Germinal center (tissue), 1 donor: ENCODE results near the gene GPHN.

Source experiments
- DNase-seq: peaks from one replicate; pipeline ENCODE4 v3.0.0; 2012; ENCODE audit warnings: mixed read lengths, low spot score

Gene GPHN

GRCh38 chr14:66955159-66955558 lies 447.2 kb downstream of the GPHN start:
- no peak for DNase-seq

DNA sequence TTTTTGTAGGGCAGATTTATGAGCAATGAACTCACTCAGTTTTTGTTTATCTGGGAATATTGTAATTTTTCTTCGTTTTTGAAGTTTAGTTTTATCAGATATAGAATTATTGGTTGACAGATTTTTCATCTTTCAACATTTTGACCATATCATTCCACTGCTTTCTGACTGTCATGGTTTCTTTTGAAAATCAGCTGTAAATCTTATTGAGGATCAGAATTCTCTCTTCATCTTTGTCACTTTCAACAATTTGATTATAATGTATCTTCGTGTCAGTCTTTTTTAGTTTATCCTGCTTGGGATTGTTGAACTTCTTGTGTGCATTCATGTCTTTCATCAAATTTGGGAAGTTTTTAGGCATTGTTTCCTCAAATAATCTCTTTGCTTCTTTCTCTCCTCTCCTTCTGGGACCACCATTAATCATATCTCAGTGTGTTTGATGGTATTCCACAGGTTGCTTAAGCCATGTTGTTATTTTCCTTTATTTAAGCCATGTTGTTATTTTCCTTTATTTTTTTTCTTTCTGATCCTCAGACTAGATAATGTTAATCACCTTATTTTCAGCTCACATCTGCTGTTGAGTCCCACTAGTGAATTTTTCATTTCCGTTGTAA lies 451.6 kb downstream of the GPHN start:
- DNase-seq = no peak

DNA sequence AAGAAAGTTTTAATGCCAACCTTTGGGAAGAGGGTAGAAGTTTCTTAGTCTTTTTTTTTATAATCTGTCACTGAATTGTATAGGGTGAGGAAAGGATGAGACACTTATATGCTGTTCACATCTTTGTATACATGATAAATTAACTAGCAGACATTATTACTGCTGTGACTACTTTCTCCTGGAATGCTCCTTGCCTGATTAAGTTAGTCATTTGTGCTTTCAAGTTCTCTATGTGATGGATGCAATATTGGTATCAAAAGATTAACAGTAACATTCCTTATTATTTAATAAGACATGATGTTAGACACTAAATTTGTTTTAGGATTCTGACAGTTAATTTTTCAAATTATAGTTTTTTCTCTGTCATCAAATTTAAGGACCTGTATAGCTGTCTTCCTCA lies 457.9 kb downstream of the GPHN start:
- DNase-seq = no peak

DNA sequence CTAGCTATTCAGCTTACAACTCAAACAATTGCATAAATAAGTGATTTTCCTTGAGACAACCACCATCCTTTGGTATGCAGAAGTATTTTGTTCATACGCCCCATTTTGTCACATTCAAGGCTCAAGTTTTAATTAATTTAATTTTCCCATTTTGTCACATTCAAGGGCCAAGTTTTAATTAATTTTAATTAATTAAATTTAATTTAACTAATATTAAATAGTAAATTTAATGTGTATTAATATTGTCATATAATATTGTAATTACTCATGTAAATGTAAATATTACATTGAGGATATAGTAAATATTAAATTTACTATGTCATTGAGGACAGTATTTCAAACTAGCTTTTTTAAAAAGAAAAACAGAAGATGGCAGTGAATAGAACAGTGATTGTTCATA lies 464.5 kb downstream of the GPHN start:
- DNase-seq = no peak

GRCh38 chr14:66974397-66975025 lies 466.6 kb downstream of the GPHN start:
- no peak for DNase-seq

DNA sequence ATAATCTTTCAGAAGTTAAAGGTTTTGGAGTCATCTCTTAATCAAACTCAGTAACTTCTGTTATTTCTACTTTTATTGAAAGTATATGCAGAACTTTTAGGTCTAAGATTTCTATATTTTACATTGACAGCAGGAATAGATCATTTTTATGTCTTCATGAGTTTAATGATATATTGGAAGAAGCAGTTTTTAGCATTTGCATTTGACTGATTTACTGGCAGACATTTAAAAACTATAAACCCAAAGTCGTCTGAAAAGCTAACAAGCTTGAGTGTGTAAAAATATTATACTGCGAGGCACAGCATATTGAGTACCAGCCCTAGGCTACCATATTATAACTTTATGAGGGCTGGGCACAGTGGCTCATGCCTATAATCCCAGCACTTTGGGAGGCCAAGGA lies 467.3 kb downstream of the GPHN start:
- DNase-seq = no peak

DNA sequence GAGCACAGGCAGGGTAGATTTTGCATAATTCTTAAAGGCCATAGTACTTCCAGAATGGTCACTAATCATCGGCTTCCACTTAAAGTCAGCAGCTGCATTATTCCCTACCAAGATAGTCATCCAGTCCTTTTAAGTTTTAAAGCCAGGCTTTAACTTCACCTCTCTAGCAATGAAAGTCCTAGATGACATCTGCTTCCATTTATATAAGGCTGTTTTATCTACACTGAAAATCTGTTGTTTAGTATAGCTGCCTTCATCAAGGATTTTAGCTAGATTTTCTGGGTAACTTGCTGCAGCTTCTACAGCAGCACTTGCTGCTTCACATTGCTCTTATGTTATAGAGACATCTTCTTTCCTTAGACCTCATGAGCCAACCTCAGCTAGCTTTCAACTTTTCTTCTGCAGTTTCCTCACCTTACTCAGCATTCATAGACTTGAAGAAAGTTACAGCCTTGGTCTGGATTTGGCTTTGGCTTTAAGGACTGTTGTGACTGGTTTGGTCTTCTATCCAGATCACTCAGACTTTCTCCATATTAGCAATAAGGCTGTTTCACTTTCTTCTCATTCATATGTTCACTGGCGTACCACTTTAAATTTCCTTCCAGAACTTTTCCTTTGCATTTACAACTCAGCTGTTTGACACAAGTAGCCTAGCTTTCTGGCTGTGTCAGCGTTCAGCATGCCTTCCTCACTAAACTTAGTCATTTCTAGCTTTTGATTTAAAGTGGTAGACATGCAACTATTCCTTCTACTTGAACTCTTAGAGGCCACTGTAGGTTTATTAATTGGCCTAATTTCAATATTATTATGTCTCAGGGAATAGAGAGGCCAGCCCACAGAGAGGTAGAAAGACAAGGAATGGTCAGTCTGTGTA lies 471.4 kb downstream of the GPHN start:
- DNase-seq = no peak

GRCh38 chr14:66982247-66982646 lies 474.3 kb downstream of the GPHN start:
- no peak for DNase-seq

DNA sequence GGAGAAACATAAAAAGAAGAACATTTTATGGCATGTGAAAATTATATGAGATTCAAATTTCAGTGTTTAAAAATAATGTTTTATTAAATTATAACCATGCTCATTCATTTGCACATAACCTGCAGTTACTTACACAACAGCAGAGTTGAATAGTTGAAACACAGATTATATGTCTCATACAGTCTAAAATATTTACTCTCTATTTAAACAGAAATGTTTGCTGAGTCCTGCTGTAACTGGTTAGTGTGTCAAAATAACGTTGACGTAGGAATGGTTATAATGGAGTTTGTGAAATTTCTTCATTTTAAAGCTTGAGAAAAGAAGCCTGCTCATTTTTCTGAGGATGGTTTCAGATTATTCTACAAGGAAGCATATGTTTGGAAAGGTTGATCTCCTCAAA lies 484.8 kb downstream of the GPHN start:
- DNase-seq = no peak

DNA sequence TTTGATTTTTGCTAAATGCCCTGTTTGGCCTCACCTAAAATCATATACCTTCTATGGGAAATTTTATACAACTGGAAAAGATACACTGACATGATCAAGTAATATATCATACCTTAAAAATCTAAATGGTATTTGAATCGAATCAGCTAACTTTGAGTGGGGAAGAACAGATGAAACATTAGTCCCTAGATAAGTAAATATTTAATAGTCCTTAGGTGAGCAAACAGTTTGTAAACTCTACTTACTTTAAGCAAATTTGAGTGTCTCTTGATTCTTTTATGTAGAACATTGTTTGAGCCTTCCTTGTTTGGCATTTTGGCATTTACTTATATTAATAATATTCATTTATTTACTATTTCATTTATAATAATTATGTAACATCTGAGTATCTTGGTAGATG lies 485.6 kb downstream of the GPHN start:
- no peak for DNase-seq

DNA sequence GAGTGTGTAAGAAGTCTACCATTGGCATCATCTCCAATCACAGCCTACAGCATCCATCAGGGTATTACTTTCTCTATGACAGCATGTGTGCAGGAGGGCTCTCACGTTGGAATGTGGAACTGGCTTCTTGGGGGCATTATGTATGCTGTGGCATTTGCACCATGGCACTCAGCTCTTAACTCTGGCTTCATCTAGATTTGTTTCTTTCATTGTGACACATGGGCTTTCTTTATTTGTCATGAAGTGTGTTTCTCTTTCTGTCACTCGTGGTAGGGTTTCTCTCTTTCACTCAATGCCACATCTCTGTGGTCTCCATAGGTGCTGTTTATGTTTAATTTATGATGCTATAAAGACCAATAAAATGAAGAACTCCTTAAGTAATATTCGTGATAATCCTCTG lies 490.1 kb downstream of the GPHN start:
- DNase-seq = no peak

- DNase-seq = no peak
Measured at GRCh38 chr14:66999978-67000377, 492.0 kb downstream of the GPHN start.

DNA sequence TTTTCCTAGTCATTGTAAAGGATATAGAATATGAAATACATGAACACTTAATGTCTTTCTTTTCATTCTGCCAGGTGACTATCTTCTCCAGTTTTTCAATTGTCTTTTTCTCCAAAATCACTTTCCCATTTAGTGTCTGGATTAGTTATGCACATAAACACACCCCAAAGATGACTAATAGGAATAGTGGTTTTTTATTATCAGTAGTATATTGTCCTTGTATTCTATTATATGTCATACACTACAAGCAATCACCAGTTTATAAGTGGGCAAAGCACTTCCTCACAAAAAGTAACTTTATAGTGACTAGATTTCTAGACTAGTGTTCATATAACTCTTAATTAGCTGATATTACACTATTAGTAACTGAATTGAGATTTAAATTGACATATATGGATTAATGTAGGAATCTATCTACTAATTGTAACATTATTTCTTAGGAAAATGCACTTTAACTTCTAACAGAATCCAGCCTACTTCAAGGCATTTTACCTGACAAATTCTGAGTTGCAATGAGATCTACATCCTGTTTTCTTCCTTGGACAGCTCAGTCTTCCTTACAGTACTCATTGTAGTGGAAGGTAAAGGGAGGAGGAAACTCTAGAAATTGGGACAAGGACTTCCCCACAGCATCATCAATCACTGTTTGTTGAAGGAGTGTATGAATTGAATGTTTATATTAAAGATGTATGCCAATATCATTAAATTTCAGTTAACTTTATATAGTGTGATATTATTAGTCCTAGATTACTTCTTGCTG lies 495.2 kb downstream of the GPHN start:
- DNase-seq = no peak

GRCh38 chr14:67004521-67004920 lies 496.6 kb downstream of the GPHN start:
- no peak for DNase-seq

DNA sequence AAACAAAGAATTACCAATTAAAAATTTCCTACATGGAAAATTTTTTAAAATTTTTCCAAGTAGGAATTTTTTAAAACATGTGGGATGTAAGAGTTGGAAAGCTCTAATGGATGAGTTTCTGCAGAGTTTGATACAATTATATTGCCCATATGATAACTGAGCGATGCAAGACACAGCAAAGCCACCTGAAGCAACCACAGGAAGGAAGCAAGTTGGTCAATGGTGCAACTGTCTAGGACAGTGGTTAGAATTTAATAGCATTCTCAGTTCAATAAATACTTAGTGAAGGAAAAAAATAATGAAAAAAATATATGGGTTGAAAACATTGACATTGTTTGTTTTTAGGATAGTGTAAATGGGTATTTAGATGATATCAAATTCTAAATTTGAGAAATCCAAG lies 502.7 kb downstream of the GPHN start:
- DNase-seq = no peak

DNA sequence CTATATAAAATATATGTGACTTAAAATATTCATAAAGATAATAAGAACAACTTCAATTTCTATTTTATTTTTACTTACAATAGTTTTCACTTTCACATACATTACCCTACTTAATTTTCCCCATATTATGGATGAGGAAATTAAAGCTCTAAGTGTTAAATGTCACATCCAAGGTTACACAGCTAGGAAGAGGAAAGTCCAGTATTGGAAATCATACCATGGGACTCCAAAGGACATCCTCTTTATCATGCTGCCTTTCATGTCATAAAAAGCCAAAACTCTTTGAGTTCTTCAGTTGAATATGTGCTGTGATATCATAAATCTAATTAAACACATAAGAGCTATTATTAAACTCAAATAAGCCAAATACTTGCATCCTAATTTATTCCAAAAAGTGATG lies 508.9 kb downstream of the GPHN start:
- DNase-seq = no peak

DNA sequence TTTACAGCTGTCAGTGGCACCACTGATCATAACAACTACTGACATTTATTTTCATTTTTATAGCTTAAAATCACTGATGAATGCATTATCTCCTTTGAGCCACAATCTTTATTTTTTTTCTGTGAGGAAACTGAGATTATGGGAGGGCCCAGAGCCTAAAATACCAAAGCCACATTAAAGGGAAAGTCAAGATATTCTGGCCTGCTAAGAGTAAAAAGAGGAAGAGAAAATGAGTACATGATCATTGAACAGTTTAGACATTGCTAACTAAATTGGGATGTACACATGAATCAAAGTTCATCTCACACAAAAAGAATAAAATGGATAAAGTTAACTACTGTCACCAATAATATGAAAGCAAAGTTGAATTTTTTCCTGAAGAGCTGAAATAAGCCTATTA lies 510.8 kb downstream of the GPHN start:
- DNase-seq = no peak

DNA sequence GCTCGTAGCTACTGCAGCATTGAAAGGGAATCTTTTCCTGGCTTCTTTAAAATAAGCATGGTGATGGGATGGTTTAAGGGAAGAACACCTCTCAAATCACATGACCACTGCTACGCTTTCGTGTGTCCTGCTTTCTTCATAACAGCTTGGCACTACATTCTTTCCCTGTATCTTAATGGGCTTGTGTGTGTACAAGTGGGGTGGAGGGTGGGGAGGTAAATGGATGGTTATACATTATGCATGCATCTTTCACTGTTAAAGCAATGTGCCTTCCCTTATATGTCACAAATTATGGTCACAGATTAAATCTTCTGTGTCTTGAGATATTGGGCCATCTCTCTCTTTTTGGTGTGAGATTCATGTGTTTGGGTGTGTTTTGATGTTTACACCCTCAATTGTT lies 511.8 kb downstream of the GPHN start:
- no peak for DNase-seq

GRCh38 chr14:67031920-67032774 lies 524.2 kb downstream of the GPHN start:
- DNase-seq = no peak

DNA sequence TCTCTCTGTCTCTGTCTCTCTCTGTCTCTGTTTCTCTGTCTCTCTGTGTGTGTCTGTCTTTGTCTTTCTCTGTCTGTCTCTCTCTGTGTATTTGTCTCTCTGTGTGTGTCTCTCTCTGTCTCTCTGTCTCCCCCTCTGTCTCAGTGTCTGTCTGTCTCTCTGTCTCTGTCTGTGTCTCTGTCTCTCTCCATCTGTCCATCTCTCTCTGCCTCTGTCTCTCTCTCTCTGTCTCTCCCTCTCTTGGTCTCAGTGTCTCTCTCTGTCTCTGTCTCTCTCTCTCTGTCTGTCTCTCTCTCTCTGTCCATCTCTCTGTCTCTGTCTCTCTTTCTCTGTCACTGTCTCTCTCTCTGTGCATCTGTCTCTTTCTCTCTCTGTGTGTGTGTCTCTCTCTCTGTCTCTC lies 537.5 kb downstream of the GPHN start:
- no peak for DNase-seq

GRCh38 chr14:67050896-67051295 lies 542.9 kb downstream of the GPHN start:
- no peak for DNase-seq

- DNase-seq = no peak
Measured at GRCh38 chr14:67056684-67057083, 548.7 kb downstream of the GPHN start.
